Measurements from ENCODE around the gene SAMD10. TPM values are rescaled to one million over a fixed set of nuclear protein-coding genes. Genes with fewer than 3 reads are reported as not detected.
"Not testable (repeated sequence)": the region's sequence is repeated elsewhere in the genome, so short reads cannot be mapped to it uniquely, and the experiment has no call there.

The SAMD10 gene
- total and polyA plus RNA-seq, 12 donors, result 3.4 to 8.8 (median 4.0) TPM

- H3K4me3 ChIP-seq, result no peak overlapping the region
- peak in 1 of 2 donors; percentile 11 for DNase-seq
- H3K9me3 ChIP-seq, result no peaks in the 10 kb centered on the region
- WGBS, 2 donors, result 91 to 93% methylated on average over 18 of the region's 18 CpGs
- intact Hi-C loops (cut with DNase I), result loop anchor here in 4 of 10 donors (10.0 kb wide), 3 partner anchors 72 to 202 kb away; no protein-coding TSS in a partner anchor
- H3K36me3 ChIP-seq, result peaks cover 0 to 9% (median 0%) of the 10 kb centered on the region in 9 donors
- ATAC-seq, result no peak
- H3K27me3 ChIP-seq, result no peaks in the 10 kb centered on the region
- peaks cover 17 to 55% (median 47%) of the 10 kb centered on the region in 9 donors for H3K4me1 ChIP-seq
- H3K27ac ChIP-seq, result no peak overlapping the region
- no peak for TF ChIP-seq CTCF (IDR thresholded peaks at IDR 0.05)
These were observed 2.3 kb downstream of the SAMD10 start for GRCh38 chr20:63976980-63977738.

- H3K4me3 ChIP-seq, H3K27me3 ChIP-seq, DNase-seq, H3K36me3 ChIP-seq, H3K27ac ChIP-seq, ATAC-seq, H3K9me3 ChIP-seq: not testable (repeated sequence)
- peaks cover 13 to 55% (median 47%) of the 10 kb centered on the region in 9 donors for H3K4me1 ChIP-seq
- intact Hi-C loops (cut with DNase I), result loop anchor here in 4 of 10 donors (10.0 kb wide), 3 partner anchors 72 to 202 kb away; no protein-coding TSS in a partner anchor
- 96% methylated on average over 7 of the region's 7 CpGs for WGBS, 2 donors
These were observed 2.9 kb downstream of the SAMD10 start for GRCh38 chr20:63976511-63976910.

- no peak overlapping the region for H3K27ac ChIP-seq
- H3K4me1 ChIP-seq, result peaks cover 10 to 51% (median 46%) of the 10 kb centered on the region in 9 donors
- intact Hi-C loops (cut with DNase I), result loop anchor here (1.0 to 10.0 kb wide), 11 partner anchors 62 to 437 kb away; partner anchors contain the start of gene PTK6 (in 4 of the 10)
- DNase-seq, result peak; percentile 11 to 22
- H3K27me3 ChIP-seq, result no peaks in the 10 kb centered on the region
- no peak for TF ChIP-seq CTCF (IDR thresholded peaks at IDR 0.05)
- WGBS, 2 donors, result 78 to 80% methylated on average over 19 of the region's 19 CpGs
- H3K36me3 ChIP-seq, result peaks cover 0 to 9% (median 0%) of the 10 kb centered on the region in 9 donors
- no peaks in the 10 kb centered on the region for H3K9me3 ChIP-seq
- ATAC-seq, result no peak
- H3K4me3 ChIP-seq, result no peak overlapping the region
These were observed 4.8 kb downstream of the SAMD10 start for GRCh38 chr20:63974402-63975200.

GRCh38 chr20:63973636-63974401 is 5.6 kb downstream of the SAMD10 start:
- intact Hi-C loops (cut with DNase I), result loop anchor here (1.0 to 10.0 kb wide), 11 partner anchors 62 to 437 kb away; partner anchors contain the start of gene PTK6 (in 4 of the 10)
- 10 to 12% methylated on average over 37 of the region's 37 CpGs for WGBS, 2 donors
- Histone ChIP-seq H3K4me3 (peak overlapping the region in 8 of 10 donors; percentile 23 to 45 (median 34)), H3K9me3 (no peaks in the 10 kb centered on the region), H3K27me3 (no peaks in the 10 kb centered on the region), H3K4me1 (peaks cover 11 to 51% (median 45%) of the 10 kb centered on the region in 9 donors), H3K27ac (peak overlapping the region in 6 of 10 donors; percentile 29 to 67 (median 55)), H3K36me3 (peaks cover 0 to 9% (median 0%) of the 10 kb centered on the region in 9 donors)
- peak; percentile 97 to 100 (median 99) for TF ChIP-seq CTCF (IDR thresholded peaks at IDR 0.05)
- ATAC-seq, result peak; percentile 77 to 90 (median 87)
- peak; percentile 88 to 92 for DNase-seq

All from heart right ventricle (tissue), 16 donors.